Stimulated activated CD8-positive, alpha-beta memory T cell treated with anti-CD3 and anti-CD28 coated beads, Interleukin-7, amount 100 ng/mL, for 1 hour (primary cell): ENCODE measurements around the gene VPS11.
"Not testable (repeated sequence)": the region's sequence is repeated elsewhere in the genome, so short reads cannot be mapped to it uniquely, and the experiment has no call there.

ENCODE experiments used
- DNase-seq, 2 donors: peaks; one replicate each; pipeline ENCODE4 v3.0.0-alpha.2; 2020; ENCODE audit warnings: low read depth in 2 of 2

VPS11 gene

DNA sequence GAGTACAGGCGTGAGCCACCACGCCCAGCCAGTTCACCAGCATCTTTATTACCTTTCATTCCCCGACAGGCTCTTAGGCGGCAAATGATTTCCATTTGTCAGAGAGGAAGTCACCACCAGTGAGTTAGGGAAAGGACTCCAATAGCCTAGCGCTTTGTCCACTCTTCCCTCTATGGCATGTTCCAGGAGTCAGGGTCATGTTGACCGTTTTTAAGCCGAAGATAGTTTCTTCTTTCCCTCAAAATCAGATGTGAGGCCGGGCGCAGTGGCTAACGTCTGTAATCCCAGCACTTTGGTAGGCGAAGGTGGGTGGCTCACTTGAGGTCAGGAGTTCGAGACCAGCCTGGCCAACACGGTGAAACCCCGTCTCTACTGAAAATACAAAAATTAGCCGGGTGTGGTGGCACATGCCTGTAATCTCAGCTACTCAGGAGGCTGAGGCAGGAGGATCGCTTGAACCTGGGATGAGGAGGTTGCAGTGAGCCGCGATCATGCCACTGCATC is 35.6 kb downstream of the VPS11 start:
- DNase-seq: not testable (repeated sequence)

DNA sequence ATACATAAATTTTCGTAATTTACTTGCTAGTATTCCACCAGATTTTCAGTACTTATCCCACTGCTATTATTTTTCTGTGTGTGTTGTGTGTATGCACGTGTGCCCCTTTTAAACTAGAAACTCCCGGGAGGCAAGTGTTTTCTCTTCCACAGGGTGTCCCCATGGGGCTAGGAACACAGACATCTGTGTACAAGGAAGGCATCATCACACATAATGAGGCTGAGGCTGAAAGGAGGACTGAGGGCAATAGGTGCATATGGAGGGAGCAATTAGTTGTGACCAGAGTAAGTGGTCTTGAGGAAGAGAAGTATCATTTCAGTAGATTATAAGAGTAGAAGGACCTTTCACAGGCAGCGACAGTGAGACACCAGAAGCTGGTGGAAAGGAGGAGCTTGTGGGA is 36.2 kb downstream of the VPS11 start:
- DNase-seq: no peak

DNA sequence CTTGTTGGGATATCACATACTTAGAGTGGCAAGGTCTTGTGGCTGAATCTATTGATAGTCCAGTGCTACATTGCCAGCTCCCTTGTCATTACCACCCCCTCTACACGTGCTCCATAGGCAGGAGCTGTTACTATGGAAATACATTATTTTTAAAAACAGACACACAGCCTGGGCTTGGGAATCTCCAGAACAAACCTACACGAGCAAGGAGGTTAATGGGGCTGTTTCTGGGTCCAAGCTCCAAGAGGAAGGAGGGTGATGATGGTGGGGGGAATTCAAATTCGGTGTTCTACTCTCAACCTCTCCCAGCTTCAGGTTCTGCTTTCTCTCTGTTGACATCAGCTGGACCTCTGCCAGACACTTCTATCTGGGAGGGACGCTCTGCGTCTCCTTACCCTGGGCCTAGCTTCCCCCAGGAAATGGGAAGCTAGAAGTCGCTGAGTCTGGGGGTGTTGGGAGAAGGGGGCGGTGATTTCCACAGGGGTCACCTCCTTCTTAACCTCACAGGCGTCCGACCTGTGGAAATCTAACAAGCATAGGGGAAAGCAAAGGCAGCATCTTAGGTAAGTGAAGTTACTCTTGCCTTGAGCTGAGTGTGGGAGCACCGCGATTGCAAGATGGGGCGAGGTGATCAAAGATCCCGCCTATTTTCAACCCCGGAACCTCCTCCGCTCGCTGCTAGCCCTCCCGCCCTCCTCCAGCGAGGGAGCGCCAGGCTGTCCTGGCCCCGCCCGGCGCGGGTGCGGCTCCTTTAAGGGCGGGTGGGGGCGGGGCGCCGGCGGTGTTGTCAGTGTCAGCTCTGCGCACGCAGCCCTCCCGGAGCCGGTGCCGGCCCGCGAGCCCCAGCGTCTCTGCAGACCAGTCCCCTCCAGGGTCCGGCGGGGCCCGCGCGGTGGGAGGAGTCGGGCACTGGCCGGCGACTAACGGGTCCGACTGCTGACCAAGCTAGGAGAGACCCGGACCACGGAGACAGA is 39.2 kb downstream of the VPS11 start, which contains the start of gene C2CD2L:
Gene C2CD2L (plus strand): TSS at position 781 of the 974 bp plus-strand sequence. CDS start 398 bp downstream, outside the sequence.
- DNase-seq: peak; percentile 70 to 75

DNA sequence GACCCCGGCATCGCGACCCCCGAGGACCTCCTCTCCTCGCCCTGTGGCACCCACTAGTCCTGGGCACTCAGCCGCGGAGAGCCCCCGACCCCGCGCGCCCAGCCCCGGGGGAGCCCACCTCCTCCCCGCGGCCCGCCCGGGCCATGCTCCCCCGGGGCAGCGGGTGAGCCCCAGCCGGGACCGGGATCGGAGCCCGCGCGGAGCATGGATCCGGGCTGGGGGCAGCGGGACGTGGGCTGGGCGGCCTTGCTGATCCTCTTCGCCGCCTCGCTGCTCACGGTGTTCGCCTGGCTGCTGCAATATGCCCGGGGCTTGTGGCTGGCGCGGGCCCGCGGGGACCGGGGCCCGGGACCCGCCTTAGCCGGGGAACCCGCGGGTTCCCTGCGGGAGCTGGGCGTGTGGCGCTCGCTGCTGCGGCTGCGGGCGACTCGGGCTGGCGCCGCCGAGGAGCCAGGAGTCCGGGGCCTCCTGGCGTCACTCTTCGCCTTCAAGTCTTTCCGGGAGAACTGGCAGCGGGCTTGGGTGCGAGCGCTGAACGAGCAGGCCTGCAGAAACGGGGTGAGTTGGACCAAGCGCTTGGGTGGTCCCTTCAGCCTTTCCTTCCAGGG is 40.0 kb downstream of the VPS11 start:
- no peak for DNase-seq

DNA sequence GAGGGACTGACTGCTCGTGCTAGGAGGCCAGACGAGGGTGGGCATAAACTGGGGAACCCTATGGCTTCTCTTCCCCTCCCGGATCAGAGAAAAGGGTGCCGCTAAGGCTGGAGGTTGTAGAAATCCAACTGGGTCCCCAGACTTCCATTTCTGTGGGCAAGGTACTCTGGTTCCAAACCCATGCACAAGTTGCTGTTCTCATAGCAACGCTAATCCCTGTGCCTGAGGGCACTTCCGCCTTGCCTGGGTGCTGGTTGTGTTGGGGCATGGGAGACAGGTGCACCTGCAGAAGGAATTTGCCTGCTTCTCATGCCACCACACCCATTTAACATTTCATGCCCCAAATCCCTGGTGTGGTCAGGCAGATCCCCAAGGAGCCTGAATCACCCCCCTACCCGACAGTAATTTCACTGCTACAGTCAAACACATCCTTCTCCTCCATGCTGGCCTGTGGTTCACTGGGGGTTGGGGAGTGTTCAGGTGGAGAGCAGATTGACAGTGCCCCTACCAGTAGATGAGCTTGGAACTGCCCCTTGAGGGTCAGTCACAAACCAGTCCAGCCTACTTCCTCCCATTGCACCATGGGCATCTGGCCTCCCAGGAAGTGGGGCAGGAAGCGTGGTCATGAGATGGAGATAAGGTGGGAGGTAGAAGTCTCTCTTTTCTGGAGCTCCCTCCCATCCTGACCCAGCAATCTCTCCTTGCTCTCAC is 40.7 kb downstream of the VPS11 start:
- no peak for DNase-seq

DNA sequence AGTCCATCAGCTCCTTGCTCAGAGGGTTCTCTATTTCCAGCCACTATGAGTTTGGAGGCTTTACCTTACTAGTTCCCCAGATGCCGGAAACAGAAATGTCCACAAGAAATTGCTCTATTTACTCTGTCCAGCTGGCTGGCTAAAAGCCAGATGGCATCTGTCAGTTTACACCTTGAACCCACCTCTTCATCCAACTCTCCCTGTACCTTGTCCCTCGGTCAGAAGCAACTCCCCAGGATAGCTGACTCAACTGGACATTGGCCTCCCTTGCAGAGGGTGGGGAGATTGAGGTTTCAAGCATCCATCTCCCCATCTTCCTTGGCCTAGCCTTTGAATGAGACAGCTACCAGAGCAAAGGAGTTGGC is 41.2 kb downstream of the VPS11 start:
- DNase-seq: no peak

DNA sequence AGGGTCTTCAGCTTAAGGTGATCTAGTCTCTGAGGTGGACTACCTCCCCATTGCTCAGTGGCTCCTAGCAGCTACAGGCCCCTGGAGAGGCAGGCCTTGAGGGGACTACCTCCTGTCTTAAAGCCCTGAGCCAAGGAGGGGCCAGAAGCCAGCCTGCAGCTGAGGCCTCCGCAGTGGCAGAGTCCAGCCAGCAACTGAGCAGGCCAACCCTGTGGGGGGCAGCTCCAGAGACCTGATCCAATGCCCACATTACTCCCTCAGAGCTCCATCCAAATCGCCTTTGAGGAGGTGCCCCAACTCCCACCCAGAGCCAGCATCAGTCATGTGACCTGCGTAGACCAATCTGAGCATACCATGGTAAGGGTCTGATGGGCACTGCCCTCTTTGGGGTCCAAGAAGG is 42.2 kb downstream of the VPS11 start:
- no peak for DNase-seq

DNA sequence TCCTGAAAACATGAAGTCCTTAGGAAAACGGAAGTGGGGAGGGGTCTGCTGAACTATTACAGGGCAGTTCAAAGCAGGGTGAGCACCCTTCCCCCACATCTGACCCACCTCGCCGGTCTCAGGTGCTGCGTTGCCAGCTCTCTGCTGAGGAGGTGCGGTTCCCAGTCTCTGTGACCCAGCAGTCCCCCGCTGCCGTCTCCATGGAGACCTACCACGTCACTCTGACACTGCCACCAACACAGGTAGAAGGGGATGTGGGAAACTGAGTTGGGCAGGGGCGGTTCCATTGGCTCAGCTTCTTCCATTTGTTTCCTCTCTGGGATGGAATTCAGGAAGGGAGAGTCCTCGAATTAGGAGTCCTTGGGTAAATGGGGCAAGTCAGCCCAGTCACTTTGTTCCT is 42.8 kb downstream of the VPS11 start:
- no peak for DNase-seq

DNA sequence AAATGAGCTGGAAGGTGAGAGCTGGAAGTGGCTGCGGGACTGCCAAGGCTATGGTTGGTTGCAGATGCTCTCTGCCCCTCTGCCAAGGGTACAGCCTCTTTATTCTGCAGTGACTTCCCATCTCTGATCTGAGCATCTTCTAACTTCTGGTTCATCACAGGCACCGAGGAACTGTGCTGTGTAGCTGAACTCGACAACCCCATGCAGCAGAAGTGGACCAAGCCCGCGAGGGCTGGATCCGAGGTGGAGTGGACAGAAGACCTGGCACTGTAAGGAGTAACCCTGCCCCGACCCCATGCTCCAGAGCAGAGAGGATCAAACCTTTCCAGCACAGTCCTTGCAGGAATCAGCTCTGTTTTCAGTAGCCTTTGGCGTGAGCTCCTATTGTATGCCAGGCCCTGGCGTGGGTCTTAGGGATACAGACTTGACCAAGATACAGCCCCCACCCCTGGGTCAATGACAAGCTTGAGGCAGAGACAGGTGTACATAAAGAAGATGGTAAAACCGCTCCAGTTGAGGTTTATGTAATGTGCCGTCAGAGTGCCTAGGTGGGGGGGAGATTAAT is 43.8 kb downstream of the VPS11 start:
- no peak for DNase-seq

DNA sequence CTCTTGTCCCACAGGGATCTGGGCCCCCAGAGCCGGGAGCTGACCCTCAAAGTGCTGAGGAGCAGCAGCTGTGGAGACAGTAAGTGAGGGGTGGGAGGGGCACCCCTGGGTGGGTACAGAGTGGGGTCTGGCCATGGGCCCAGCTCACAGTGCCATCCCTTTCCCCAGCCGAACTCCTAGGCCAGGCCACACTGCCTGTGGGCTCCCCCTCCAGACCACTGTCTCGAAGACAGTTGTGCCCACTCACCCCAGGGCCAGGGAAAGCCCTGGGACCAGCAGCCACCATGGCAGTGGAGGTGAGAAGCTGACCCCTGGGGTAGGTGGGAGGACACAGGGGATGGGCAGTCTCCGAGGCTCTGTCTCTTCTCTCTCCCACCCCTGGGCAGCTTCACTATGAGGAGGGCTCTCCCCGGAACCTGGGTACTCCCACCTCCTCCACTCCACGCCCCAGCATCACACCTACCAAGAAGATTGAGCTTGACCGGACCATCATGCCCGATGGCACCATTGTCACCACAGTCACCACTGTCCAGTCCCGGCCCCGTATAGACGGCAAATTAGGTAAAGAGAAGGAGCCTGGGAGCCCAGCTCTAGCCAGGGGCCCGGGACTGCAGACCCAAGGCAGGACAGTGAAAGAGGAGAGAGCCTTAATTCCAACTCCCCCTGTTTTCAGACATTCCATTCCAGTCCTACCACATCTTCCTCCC is 44.8 kb downstream of the VPS11 start:
- no peak for DNase-seq

DNA sequence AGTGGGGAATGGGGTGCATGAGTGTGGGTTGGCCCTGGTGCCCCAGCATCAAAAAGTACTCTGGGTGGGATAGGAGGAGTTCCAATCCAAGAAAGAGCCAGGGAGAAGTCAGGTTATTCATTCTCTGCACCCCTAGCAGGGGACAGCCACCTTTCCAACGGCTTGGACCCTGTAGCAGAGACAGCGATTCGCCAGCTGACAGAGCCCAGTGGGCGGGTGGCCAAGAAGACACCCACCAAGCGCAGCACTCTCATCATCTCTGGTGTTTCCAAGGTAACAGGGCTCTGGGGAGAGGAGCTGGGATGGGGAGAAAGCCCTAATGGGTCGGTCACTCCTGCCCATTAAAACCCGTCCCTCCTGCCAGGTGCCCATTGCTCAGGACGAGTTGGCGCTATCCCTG is 46.1 kb downstream of the VPS11 start:
- no peak for DNase-seq

DNA sequence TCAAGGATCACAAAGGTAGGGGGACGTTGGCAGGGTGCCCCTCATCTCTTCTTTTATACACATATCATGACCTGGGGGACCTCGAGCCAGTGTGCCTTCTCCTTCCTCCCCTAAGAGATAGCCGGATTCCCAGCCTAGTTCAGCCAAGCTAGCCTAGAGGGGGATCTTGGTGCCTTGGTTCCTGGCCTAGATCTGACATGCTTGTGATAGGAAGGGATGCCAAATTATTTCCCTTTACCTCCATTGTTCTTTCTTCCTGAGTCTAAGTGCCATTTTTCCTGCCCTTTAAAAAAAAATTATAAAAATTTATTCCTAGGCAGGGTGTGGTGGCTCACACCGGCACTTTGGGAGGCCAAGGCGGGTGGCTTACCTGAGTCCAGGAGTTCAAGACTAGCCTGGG is 46.7 kb downstream of the VPS11 start:
- DNase-seq: no peak

DNA sequence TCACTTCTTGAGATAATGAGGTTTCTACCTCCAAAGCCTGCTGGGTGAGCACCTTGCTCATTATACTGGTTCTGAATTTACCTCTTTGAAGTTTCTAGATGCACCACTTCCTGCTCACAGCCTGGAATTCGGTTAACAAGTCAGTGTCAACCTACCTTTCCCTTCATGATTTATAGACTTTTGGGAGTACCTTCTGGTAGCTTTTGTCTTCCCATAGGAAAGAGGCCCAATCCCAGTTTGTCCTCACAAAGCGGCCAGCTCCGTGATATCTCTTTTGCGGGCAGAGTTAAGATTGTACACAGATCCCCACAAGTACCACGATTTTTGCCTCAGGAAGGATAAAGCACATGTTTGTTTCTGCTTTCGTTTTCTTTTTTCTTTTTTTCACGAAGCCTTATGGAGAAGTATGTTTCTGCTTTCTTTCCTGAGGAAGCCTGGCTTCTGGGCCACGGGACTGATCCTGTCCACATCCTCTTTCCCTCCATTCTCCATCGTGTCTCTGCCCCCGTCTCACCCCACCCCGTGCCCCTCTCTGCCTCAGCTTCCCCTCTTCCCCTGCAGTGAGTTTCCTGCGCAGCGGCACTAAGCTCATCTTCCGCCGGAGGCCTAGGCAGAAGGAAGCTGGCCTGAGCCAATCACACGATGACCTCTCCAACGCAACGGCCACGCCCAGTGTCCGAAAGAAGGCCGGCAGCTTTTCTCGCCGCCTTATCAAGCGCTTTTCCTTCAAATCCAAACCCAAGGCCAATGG is 48.0 kb downstream of the VPS11 start:
- DNase-seq: no peak

DNA sequence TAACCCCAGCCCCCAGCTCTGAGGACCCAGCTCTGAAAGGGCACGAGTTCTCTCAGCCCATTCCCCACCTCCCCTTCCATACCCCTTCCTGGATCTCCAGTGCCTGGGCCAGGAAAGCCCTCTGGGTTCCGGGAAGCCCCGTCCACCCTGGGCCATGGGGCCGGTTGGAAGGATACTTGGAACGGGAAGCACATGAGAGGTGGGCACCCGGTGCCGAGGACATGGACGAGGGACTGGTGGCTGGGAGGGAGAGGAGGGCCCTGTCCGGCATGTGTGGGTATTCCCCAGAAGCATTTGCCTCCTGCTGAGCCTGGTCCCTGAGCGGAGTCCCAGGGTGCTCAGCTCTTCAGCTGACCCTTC is 48.6 kb downstream of the VPS11 start:
- DNase-seq: no peak

DNA sequence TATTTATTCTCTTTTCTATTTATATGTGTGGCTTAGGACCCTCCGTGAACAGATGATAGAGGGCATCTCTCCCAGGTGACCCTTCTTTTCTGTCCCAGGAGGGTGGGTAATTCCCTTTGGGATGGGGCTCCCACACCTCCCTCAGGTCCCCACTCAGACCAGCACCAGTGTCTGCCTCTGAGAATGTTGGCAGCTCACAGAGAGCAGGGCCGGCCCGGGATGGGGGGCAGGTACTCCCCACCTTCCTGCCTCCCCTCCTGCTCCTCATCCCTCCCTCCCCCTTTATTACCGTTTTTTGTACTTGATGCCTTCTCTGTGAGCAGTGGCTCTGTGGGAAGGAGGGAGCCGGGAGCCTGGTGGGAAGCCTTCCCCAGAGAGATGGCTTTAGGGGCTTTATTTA is 49.0 kb downstream of the VPS11 start:
- DNase-seq: no peak

DNA sequence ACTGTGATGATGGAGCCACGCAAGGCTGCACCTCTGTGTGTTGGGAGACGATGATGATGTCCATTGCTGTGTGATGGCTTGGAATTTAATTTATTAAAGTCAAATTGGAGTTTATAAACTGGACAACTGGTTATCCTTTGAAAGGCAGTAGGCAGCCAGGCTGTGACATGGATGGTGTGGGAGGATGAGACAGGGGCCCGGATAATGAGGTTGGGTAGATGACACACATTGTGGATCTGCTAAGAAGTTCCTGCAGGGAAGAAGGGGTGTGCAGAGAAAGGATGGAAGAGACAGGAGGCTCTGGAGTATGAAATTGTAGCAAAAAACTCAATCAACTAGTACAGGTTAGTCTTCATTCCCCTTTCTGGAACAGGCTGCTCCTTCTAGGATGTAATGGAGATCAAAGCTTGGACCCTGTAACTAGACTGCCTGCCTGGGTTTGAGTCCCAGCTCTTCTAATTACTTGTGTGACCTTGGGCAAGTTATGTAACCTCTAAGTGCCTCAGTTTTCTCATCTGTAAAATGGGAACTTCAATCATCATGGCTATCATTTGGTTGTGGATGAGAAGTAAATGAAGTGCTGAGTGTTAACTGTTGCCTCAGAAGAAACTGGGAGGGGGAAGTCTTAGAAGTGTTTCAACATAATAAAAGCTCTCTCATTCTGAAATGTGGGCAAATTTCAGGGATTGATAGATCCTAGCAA is 49.5 kb downstream of the VPS11 start:
- no peak for DNase-seq

DNA sequence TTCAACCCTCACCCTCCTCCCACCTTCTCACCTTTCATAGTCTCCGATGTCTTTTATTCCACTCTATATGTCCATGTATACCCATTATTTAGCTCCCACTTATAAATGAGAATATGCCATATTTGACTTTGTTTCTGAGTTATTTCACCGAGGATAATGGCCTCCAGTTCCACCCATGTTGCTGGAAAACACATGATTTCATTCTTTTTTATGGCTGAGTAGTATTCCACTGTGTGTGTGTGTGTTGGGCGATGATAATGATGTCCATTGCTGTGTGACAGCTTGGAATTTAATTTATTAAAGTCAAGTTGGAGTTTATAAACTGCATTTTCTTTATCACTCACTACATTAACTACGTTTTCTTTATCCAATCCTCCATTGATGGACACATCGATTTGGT is 50.6 kb downstream of the VPS11 start:
- DNase-seq: no peak

DNA sequence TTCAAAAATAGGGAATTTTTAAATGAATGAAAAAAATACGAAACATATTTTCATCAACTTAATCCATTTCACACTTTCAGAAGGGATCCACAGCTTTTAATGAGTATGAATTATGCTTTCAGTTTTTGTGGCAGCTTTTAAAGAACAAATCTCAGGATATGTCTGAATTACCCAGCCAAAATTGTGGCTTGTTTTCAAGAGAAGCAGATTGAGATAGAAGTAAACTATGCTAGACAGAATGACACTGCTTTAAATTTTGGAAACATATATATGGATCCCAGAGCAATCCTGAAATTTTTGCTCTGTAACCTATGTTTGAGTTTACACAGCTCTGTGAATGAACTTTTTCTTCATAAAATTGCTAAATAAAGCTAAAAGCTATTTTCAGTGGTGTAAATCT is 51.3 kb downstream of the VPS11 start:
- no peak for DNase-seq

DNA sequence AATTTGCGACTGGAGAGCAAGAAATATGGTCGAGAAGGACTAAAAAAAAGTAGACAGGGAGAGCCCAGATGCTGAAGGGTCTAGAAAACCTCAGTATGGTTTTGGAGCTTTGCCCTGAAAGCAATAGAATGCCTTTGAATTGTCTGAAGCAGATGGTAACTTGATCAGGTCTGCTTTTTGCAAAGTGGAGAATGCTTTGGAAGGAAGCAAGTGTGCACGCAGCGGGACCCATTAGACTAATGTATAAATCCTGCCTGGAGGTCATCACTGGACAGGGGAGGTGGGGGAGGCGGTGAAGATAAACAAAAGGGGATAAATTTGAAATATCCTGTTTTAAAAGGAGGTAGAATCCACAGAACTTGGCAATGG is 53.0 kb downstream of the VPS11 start:
- no peak for DNase-seq
